ENCODE data around the gene LUM. TPM values are rescaled to one million over a fixed set of nuclear protein-coding genes. Genes with fewer than 3 reads are reported as not detected.

LUM gene
- total and polyA plus RNA-seq, 2 donors (not counting 3 experiments of a cell fraction or from before 2014, with no cell fraction given) = 0.29 to 1.9 TPM

DNA sequence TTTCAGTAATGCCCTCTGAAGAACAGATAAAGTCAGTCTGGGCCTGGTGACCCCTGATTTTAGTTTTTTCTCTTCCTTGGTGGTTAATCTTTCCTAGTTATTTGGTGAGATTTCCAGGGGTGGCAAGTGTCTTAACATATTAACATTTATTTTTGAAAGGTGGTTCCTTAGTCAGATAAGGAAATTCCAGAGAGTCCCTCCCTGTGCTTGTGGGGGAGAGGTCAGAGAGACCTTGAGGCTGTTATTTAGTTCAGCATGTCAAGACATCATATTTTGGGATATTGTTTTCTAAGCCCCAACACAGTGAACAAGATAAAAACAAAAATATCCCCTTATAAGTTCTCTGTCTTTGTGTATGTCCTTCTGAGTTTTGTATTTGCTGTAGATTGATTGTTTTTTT, 9.5 kb upstream of the LUM start:
- no peak overlapping the region for H3K9ac ChIP-seq (replicated peaks; ENCODE audit: extremely low read depth, insufficient read depth, low read length)
- no peaks in the 10 kb centered on the region for H3K9me1 ChIP-seq (replicated peaks; ENCODE audit: control insufficient read depth, extremely low read depth, insufficient read depth, low read length)
- no peak overlapping the region for H2AFZ ChIP-seq (ENCODE audit: low read depth, low read length)
- dilution Hi-C loops (cut with MboI; ENCODE audit: extremely low pct_ligation_motif_present, low sequenced_read_pairs) = no loop called here
- intact Hi-C loops (cut with micrococcal nuclease) = no loop called here
- ChIA-PET CTCF (interaction anchor here (2.9 kb wide), 1 partner anchor 12 kb away, joined by 15 read pairs; no protein-coding TSS in a partner anchor), POLR2A (no interaction called here)
- no peak for FAIRE-seq
- H4K20me1 ChIP-seq (replicated peaks; ENCODE audit: control insufficient read depth, extremely low read depth, insufficient read depth, low read length) = no peaks in the 10 kb centered on the region
- H3K27me3 ChIP-seq (ENCODE audit: control insufficient read depth in 2 of 2, insufficient read depth in 2 of 2, low read length in 2 of 2) = no peaks in the 10 kb centered on the region
- BruUV-seq (replicated peaks) = no TSS peak
- H3K79me2 ChIP-seq (ENCODE audit: control insufficient read depth, insufficient read depth, low read length) = no peaks in the 10 kb centered on the region
- no peak for TF ChIP-seq POLR2AphosphoS5 (IDR thresholded peaks at IDR 0.05; ENCODE audit: insufficient read depth, low read depth, low read length)
- TF ChIP-seq, protein P1, sequence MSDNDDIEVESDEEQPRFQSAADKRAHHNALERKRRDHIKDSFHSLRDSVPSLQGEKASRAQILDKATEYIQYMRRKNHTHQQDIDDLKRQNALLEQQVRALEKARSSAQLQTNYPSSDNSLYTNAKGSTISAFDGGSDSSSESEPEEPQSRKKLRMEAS (IDR thresholded peaks at IDR 0.05; ENCODE audit: insufficient read depth, insufficient read length) = no peak
- no peak for TF ChIP-seq MYC (IDR thresholded peaks at IDR 0.05; ENCODE audit: low read depth, low read length)
- TF ChIP-seq GATA2 (IDR thresholded peaks at IDR 0.05; ENCODE audit: insufficient read depth, insufficient read length, low read depth, low read length) = no peak
- TF ChIP-seq JUN (IDR thresholded peaks at IDR 0.05; ENCODE audit: borderline replicate concordance, insufficient read depth, insufficient read length, low read depth) = no peak
- TF ChIP-seq EZH2 (IDR thresholded peaks at IDR 0.05; ENCODE audit: borderline replicate concordance, low read depth, low read length, severe bottlenecking) = no peak
- TF ChIP-seq, protein P2, sequence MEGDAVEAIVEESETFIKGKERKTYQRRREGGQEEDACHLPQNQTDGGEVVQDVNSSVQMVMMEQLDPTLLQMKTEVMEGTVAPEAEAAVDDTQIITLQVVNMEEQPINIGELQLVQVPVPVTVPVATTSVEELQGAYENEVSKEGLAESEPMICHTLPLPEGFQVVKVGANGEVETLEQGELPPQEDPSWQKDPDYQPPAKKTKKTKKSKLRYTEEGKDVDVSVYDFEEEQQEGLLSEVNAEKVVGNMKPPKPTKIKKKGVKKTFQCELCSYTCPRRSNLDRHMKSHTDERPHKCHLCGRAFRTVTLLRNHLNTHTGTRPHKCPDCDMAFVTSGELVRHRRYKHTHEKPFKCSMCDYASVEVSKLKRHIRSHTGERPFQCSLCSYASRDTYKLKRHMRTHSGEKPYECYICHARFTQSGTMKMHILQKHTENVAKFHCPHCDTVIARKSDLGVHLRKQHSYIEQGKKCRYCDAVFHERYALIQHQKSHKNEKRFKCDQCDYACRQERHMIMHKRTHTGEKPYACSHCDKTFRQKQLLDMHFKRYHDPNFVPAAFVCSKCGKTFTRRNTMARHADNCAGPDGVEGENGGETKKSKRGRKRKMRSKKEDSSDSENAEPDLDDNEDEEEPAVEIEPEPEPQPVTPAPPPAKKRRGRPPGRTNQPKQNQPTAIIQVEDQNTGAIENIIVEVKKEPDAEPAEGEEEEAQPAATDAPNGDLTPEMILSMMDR (IDR thresholded peaks at IDR 0.05; ENCODE audit: extremely low read depth in 1 of 2, insufficient read depth in 1 of 2, low read depth in 1 of 2, low read length in 2 of 2) = no peak
- TF ChIP-seq POLR2A (IDR thresholded peaks at IDR 0.05; ENCODE audit: low read depth, low read length) = no peak
- no peak for TF ChIP-seq FOS (IDR thresholded peaks at IDR 0.05; ENCODE audit: borderline replicate concordance, insufficient read depth, low read length)
- DNase-seq (ENCODE audit: low read depth, low spot score) = no peak
- H3K36me3 ChIP-seq (ENCODE audit: control insufficient read depth in 2 of 2, extremely low read depth in 1 of 2, insufficient read depth in 2 of 2, low read length in 2 of 2) = no peaks in the 10 kb centered on the region
- no peaks in the 10 kb centered on the region for H3K9me3 ChIP-seq (replicated peaks; ENCODE audit: control insufficient read depth, insufficient read depth, low read length)
- H3K4me1 ChIP-seq (ENCODE audit: control insufficient read depth, extremely low read depth, insufficient read depth, low read length) = no peaks in the 10 kb centered on the region
- H3K4me2 ChIP-seq (ENCODE audit: insufficient read depth, low read length) = no peak overlapping the region
- H3K27ac ChIP-seq (ENCODE audit: insufficient read depth, low read depth, low read length) = no peak overlapping the region
- no peak overlapping the region for H3K4me3 ChIP-seq (replicated peaks in 1 of 3; ENCODE audit: insufficient read depth in 1 of 3, low read depth in 1 of 3, low read length in 3 of 3)

Measured in endothelial cell of umbilical vein (primary cell).